Left ventricle myocardium inferior (tissue), 1 donor: ENCODE results near the gene MEX3B. TPM values are rescaled to one million over a fixed set of nuclear protein-coding genes. Genes with fewer than 3 reads are reported as not detected.

Experiments used
- DNase-seq: peaks from one replicate; pipeline ENCODE4 v3.0.0-alpha.2; 2020
- H3K27ac ChIP-seq: fragments of 200-600 bp; replicated peaks from 2 replicates; pipeline ENCODE4 v1.8.0; 2021
- H3K27me3 ChIP-seq: fragments of 200-600 bp; 2 replicates; pipeline ENCODE4 v1.8.0; 2021; ENCODE audit warnings: low read depth
- H3K36me3 ChIP-seq: fragments of 200-600 bp; 2 replicates; pipeline ENCODE4 v1.8.0; 2021
- H3K4me1 ChIP-seq: fragments of 200-600 bp; 2 replicates; pipeline ENCODE4 v1.8.0; 2021
- H3K4me3 ChIP-seq: fragments of 200-600 bp; 2 replicates; pipeline ENCODE4 v1.8.0; 2021; ENCODE audit warnings: mild to moderate bottlenecking, moderate library complexity
- H3K9me3 ChIP-seq: fragments of 200-600 bp; replicated peaks from 2 replicates; pipeline ENCODE4 v1.8.0; 2021
- CTCF ChIP-seq: fragments of 200-600 bp; IDR thresholded peaks from 2 replicates; pipeline ENCODE4 v1.8.0; 2021; ENCODE audit warnings: antibody characterized with exemption, mild to moderate bottlenecking, borderline replicate concordance
- intact Hi-C: fragments of 100-400 bp; cut with micrococcal nuclease; formaldehyde crosslinking; loops from one replicate; pipeline ENCODE4 v1.11.0; 2022
- total RNA-seq: library from RNA; stranded (reverse); fragmentation: NEBNext Ultra II Directional; extraction: Animal tissue kit (Norgen Biotek cat#: 25700); gene quantifications from one replicate; pipeline ENCODE4 v1.2.1, GENCODE V29; 2021
- donor health status: DM: no; HTN: yes; CAD: no; lungs with severe emphysema.

MEX3B gene
- total RNA-seq, 1 donor from 2014 or later = 2.5 TPM

- no peaks in the 10 kb centered on the region for H3K36me3 ChIP-seq
- TF ChIP-seq CTCF = no peak
- no peak overlapping the region for H3K4me3 ChIP-seq
- H3K9me3 ChIP-seq = no peaks in the 10 kb centered on the region
- DNase-seq = no peak
- no peak overlapping the region for H3K27ac ChIP-seq
- intact Hi-C loops = no loop called here
- H3K4me1 ChIP-seq = peaks cover 3% of the 10 kb centered on the region
- H3K27me3 ChIP-seq = peaks cover 85% of the 10 kb centered on the region
Measured at GRCh38 chr15:82058026-82058425, 12.2 kb upstream of the MEX3B start.

- H3K9me3 ChIP-seq = no peaks in the 10 kb centered on the region
- no peak overlapping the region for H3K27ac ChIP-seq
- intact Hi-C loops = no loop called here
- H3K36me3 ChIP-seq = no peaks in the 10 kb centered on the region
- peaks cover 76% of the 10 kb centered on the region for H3K27me3 ChIP-seq
- no peak for TF ChIP-seq CTCF
- DNase-seq = no peak
- H3K4me3 ChIP-seq = no peak overlapping the region
- peaks cover 3% of the 10 kb centered on the region for H3K4me1 ChIP-seq
Measured at GRCh38 chr15:82056958-82057823, 11.4 kb upstream of the MEX3B start.

GRCh38 chr15:82052751-82053150, 6.9 kb upstream of the MEX3B start:
- no peak for TF ChIP-seq CTCF
- Histone ChIP-seq H3K27ac (no peak overlapping the region), H3K4me3 (no peak overlapping the region), H3K27me3 (peaks cover 32% of the 10 kb centered on the region), H3K4me1 (peaks cover 15% of the 10 kb centered on the region), H3K9me3 (no peaks in the 10 kb centered on the region), H3K36me3 (no peaks in the 10 kb centered on the region)
- DNase-seq = no peak
- intact Hi-C loops = no loop called here

- H3K36me3 ChIP-seq = no peaks in the 10 kb centered on the region
- no peaks in the 10 kb centered on the region for H3K9me3 ChIP-seq
- H3K4me1 ChIP-seq = peaks cover 23% of the 10 kb centered on the region
- H3K27me3 ChIP-seq = peaks cover 21% of the 10 kb centered on the region
- intact Hi-C loops = no loop called here
- peak; percentile 26 for DNase-seq
- H3K4me3 ChIP-seq = no peak overlapping the region
- TF ChIP-seq CTCF = no peak
- no peak overlapping the region for H3K27ac ChIP-seq
Measured at GRCh38 chr15:82051664-82052063, 5.8 kb upstream of the MEX3B start.

DNA sequence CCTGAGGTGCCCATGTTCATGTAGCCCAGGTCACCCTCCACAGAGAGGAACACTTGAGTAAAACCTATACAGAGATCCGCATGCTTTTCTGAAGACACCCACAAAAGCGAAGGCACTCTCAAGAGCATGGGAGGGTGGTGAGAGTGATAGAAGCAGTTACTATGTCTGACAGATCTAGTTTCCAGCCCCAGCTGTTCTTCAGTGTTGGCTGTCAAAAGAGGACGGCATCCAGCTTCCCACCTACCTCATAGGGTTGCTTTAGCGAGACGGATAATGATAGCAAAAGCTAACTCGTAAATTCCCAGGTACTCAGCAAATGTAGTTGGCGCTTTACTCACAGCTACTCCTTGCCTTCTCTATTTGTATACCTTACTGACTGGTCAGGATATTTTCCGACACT, 3.0 kb upstream of the MEX3B start:
- no peaks in the 10 kb centered on the region for H3K9me3 ChIP-seq
- no peak for TF ChIP-seq CTCF
- H3K4me1 ChIP-seq = peaks cover 45% of the 10 kb centered on the region
- no peaks in the 10 kb centered on the region for H3K36me3 ChIP-seq
- peak overlapping the region; percentile 12 for H3K4me3 ChIP-seq
- H3K27ac ChIP-seq = peak overlapping the region; percentile 99
- DNase-seq = no peak
- intact Hi-C loops = no loop called here
- H3K27me3 ChIP-seq = no peaks in the 10 kb centered on the region
